ENCODE measurements around the gene SAMD11. TPM values are rescaled to one million over a fixed set of nuclear protein-coding genes. Genes with fewer than 3 reads are reported as not detected.

The SAMD11 gene, protein sequence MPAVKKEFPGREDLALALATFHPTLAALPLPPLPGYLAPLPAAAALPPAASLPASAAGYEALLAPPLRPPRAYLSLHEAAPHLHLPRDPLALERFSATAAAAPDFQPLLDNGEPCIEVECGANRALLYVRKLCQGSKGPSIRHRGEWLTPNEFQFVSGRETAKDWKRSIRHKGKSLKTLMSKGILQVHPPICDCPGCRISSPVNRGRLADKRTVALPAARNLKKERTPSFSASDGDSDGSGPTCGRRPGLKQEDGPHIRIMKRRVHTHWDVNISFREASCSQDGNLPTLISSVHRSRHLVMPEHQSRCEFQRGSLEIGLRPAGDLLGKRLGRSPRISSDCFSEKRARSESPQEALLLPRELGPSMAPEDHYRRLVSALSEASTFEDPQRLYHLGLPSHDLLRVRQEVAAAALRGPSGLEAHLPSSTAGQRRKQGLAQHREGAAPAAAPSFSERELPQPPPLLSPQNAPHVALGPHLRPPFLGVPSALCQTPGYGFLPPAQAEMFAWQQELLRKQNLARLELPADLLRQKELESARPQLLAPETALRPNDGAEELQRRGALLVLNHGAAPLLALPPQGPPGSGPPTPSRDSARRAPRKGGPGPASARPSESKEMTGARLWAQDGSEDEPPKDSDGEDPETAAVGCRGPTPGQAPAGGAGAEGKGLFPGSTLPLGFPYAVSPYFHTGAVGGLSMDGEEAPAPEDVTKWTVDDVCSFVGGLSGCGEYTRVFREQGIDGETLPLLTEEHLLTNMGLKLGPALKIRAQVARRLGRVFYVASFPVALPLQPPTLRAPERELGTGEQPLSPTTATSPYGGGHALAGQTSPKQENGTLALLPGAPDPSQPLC
- total RNA-seq (2022; extraction: Qiagen RNA extraction; ENCODE audit: low read depth), result 14.4 to 35.3 TPM (median 31.0 TPM) in 5 replicates

DNA sequence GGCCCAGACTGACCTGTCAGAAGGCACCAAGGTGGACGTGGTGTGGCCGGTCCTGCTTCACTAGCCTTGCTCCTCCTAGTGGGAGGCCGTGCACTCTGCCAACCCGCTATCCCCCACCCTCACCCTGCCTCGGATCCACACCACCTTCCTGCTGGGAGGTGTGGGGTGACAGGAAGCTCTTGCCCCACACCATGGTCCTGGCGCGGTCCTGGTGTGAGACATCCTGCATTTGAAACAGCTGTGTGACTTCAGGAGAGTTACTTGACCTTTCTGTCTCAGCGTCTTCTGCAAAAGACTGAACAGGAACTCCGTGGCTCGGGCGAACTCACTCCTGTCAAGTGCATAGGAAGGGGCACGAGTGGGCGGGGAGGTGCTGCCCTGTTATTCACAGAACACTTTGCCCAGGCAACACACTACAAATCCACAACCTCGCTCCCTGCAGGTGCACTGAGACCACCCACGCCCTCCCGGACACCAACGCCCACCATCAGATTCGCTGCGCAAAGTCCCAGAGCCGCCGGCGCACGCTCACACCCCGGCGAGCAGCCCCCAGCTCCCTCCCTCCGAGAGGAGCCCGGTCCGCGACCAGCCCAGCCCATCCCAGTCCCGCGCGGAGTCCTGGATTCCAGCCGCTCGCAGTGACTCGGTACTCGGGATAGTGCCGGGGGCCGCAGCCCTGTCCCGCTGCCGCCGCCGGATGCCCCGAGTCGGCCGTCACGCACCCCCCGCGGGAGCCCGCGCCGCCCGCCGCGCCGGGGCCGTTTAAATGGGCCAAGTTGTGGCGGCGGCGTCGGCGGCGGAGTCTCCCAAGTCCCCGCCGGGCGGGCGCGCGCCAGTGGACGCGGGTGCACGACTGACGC lies at the start of gene SAMD11:
TSS of gene SAMD11 (plus strand) at position 793 of the 860 bp plus-strand sequence. CDS start 509 bp downstream, outside the sequence.

DNA sequence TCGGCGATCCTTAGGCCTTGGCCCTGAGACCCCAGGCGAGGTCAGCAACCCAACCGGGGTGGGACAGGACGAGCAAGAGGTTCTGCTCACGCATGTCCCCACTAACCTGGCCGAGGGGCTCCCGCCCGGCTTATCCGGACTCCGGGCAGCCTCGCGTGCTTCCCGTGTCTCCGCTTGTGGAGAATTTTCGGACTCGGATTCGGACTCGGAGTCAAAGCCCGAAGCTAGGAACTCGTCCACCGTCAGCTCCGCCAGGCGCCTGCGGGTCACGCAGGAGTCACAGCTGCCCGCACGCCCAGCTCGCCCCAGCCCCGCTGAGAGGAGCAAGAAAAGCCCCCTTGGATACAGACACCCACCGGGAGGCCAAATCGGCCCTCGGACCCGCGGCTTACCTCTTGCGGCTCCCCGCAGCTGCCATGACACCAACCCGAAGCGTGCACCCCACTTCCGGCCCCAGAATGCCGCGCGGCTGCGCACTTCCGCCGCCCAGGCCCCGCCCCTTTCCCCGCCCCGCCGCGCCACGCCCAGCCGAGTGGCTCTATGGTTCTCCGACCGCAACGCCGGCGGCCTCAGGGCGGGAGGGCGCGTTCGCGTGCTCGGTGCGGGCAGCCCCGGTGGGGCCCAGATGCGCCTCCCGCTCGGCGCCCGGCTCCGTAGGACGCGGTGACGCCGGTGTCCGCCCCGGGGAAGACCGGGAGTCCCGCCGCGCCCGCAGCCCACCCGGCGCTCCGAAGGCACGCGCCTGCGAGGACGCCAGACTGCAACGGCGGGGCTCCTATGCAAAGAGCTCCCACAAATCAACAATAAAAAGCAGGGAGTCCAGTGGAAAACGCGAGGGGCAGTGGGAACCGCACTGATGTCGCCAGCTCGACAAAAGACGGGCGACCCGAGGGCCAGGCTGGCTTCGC lies 35.4 kb downstream of the SAMD11 start, which contains the start of gene NOC2L:
TSS of gene NOC2L (minus strand) at position 434 of the 908 bp plus-strand sequence. CDS start at position 418, 16 bp downstream.

GRCh38 chr1:960363-961131 lies 36.8 kb downstream of the SAMD11 start, which contains the start of gene KLHL17:
KLHL17 (plus strand) TSS chr1:960584; CDS start chr1:960694, 110 bp downstream.

DNA sequence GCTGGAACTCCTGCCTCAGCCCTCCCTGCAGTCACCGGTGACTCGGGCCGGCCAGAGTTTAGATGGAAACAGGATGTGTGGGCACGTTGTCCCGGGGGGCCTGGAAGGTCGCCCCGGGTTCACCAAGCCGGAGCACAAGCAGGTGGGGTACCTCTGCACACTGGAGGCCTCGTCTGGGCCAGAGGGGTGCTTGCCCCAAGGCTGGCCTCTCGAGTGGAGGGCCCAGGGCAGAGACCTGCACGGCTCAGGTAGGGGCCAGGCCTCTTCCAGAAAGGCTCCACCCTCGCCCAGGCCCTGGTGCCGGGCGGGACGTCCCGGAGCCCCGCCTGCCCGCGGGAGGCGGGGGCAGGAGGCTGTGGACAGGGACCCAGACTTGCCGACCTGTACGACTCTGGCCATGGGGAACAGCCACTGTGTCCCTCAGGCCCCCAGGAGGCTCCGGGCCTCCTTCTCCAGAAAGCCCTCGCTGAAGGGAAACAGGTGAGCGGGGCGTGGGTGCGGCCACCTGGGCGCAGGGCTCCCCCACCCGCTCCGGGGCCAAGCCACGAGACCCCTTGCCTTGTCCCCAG lies 42.5 kb downstream of the SAMD11 start, which contains the start of gene PLEKHN1:
TSS of gene PLEKHN1 (plus strand) at position 348 of the 569 bp plus-strand sequence. CDS start at position 398, 50 bp downstream.

GRCh38 chr1:981955-982558 lies 58.3 kb downstream of the SAMD11 start, which contains the start of gene PERM1:
PERM1 (minus strand) TSS chr1:982093; CDS start chr1:981029, 1,064 bp downstream.

Other genes starting within 250 kb of the SAMD11 start
- gene OR4F16, start 237.3 kb upstream of the SAMD11 start, total RNA-seq (2022; extraction: Qiagen RNA extraction; ENCODE audit: low read depth), result not detected in 5 replicates
- 70.3 to 88.3 TPM (median 84.2 TPM) in 5 replicates for gene NOC2L, start 35.3 kb downstream of the SAMD11 start, total RNA-seq (2022; extraction: Qiagen RNA extraction; ENCODE audit: low read depth)
- gene KLHL17, start 36.7 kb downstream of the SAMD11 start, total RNA-seq (2022; extraction: Qiagen RNA extraction; ENCODE audit: low read depth), result 11.1 to 20.2 TPM (median 15.1 TPM) in 5 replicates
- 4.9 to 7.8 TPM (median 6.0 TPM) in 5 replicates for gene PLEKHN1, start 42.6 kb downstream of the SAMD11 start, total RNA-seq (2022; extraction: Qiagen RNA extraction; ENCODE audit: low read depth)
- gene PERM1, start 58.2 kb downstream of the SAMD11 start, total RNA-seq (2022; extraction: Qiagen RNA extraction; ENCODE audit: low read depth), result 0.07 to 0.24 TPM (median 0.08 TPM) in 3 of 5 replicates, not detected in the others
- 23.7 to 67.7 TPM (median 49.6 TPM) in 5 replicates for gene HES4, start 76.2 kb downstream of the SAMD11 start, total RNA-seq (2022; extraction: Qiagen RNA extraction; ENCODE audit: low read depth)
- 16.8 to 27.6 TPM (median 24.4 TPM) in 5 replicates for gene ISG15, start 89.6 kb downstream of the SAMD11 start, total RNA-seq (2022; extraction: Qiagen RNA extraction; ENCODE audit: low read depth)
- gene AGRN, start 96.2 kb downstream of the SAMD11 start, total RNA-seq (2022; extraction: Qiagen RNA extraction; ENCODE audit: low read depth), result 83.1 to 132 TPM (median 111 TPM) in 5 replicates
- gene RNF223, start 150.4 kb downstream of the SAMD11 start, total RNA-seq (2022; extraction: Qiagen RNA extraction; ENCODE audit: low read depth), result 0.18 to 0.30 TPM (median 0.30 TPM) in 5 replicates
- gene C1orf159, start 192.2 kb downstream of the SAMD11 start, total RNA-seq (2022; extraction: Qiagen RNA extraction; ENCODE audit: low read depth), result 9.8 to 16.1 TPM (median 14.6 TPM) in 5 replicates
- not detected in 5 replicates for gene TTLL10, start 250.0 kb downstream of the SAMD11 start, total RNA-seq (2022; extraction: Qiagen RNA extraction; ENCODE audit: low read depth)